Muscle layer of colon (tissue), 2 donors: ENCODE results near the gene NRROS.
"Not testable (repeated sequence)": the region's sequence is repeated elsewhere in the genome, so short reads cannot be mapped to it uniquely, and the experiment has no call there.

Experiments used
- H3K27ac ChIP-seq: one replicate; pipeline ENCODE4 v1.7.0; 2013; ENCODE audit warnings: low read depth, mild to moderate bottlenecking, low read length, moderate library complexity
- H3K27me3 ChIP-seq, 2 donors: one replicate each; pipeline ENCODE4 v1.7.0; 2013; ENCODE audit warnings: low read length in 2 of 2, mild to moderate bottlenecking in 2 of 2; ENCODE audit not compliant: insufficient read depth in 2 of 2, control insufficient read depth in 1 of 2
- H3K36me3 ChIP-seq: one replicate; pipeline ENCODE4 v1.7.0; 2013; ENCODE audit warnings: mild to moderate bottlenecking, low read length; ENCODE audit not compliant: insufficient read depth
- H3K4me1 ChIP-seq: one replicate; pipeline ENCODE4 v1.7.0; 2013; ENCODE audit warnings: mild to moderate bottlenecking, low read length; ENCODE audit not compliant: insufficient read depth
- H3K4me3 ChIP-seq, 2 donors: one replicate each; pipeline ENCODE4 v1.7.0; 2013; ENCODE audit warnings: low read length in 2 of 2, low read depth in 1 of 2, mild to moderate bottlenecking in 1 of 2, moderate library complexity in 1 of 2
- H3K9ac ChIP-seq: one replicate; pipeline ENCODE4 v1.7.0; 2013; ENCODE audit warnings: low read length
- H3K9me3 ChIP-seq: one replicate; pipeline ENCODE4 v1.7.0; 2013; ENCODE audit warnings: mild to moderate bottlenecking, low read length
- donor health status: abdominal sarcoma.
- donor health status: Adenocarcinoma of cecum.

The NRROS gene

GRCh38 chr3:196609805-196610515 is 29.5 kb upstream of the NRROS start:
- Histone ChIP-seq H3K36me3 (no peaks in the 10 kb centered on the region), H3K4me3 (no peak overlapping the region), H3K9me3 (no peaks in the 10 kb centered on the region), H3K9ac (no peak overlapping the region), H3K4me1 (peaks cover 23% of the 10 kb centered on the region), H3K27me3 (no peaks in the 10 kb centered on the region), H3K27ac (no peak overlapping the region)

- H3K27me3 ChIP-seq, result no peaks in the 10 kb centered on the region
- no peak overlapping the region for H3K4me3 ChIP-seq
- H3K4me1 ChIP-seq, result peaks cover 23% of the 10 kb centered on the region
These were observed 27.6 kb upstream of the NRROS start for GRCh38 chr3:196611761-196612483.

GRCh38 chr3:196615234-196615633 is 24.3 kb upstream of the NRROS start:
- H3K27ac ChIP-seq, H3K27me3 ChIP-seq, H3K36me3 ChIP-seq, H3K9ac ChIP-seq, H3K4me3 ChIP-seq, H3K9me3 ChIP-seq: not testable (repeated sequence)
- H3K4me1 ChIP-seq, result peaks cover 26% of the 10 kb centered on the region

More at GRCh38 chr3:196611761-196612483, 27.6 kb upstream of the NRROS start:
- Histone ChIP-seq H3K36me3 (no peaks in the 10 kb centered on the region), H3K9me3 (no peaks in the 10 kb centered on the region), H3K27ac (peak overlapping the region; percentile 35), H3K9ac (no peak overlapping the region)

GRCh38 chr3:196617256-196617655 is 22.2 kb upstream of the NRROS start:
- Histone ChIP-seq H3K27ac (no peak overlapping the region), H3K27me3 (no peaks in the 10 kb centered on the region), H3K36me3 (no peaks in the 10 kb centered on the region), H3K9me3 (no peaks in the 10 kb centered on the region), H3K9ac (no peak overlapping the region), H3K4me1 (peaks cover 20% of the 10 kb centered on the region), H3K4me3 (no peak overlapping the region)

- Histone ChIP-seq H3K27me3 (no peaks in the 10 kb centered on the region), H3K27ac (peak overlapping the region; percentile 78), H3K9ac (no peak overlapping the region), H3K36me3 (no peaks in the 10 kb centered on the region), H3K4me1 (peaks cover 16% of the 10 kb centered on the region), H3K9me3 (no peaks in the 10 kb centered on the region), H3K4me3 (no peak overlapping the region)
These were observed 20.3 kb upstream of the NRROS start for GRCh38 chr3:196619223-196619622.

- H3K4me3 ChIP-seq, H3K27me3 ChIP-seq, H3K9me3 ChIP-seq, H3K36me3 ChIP-seq, H3K9ac ChIP-seq: not testable (repeated sequence)
- Histone ChIP-seq H3K4me1 (peaks cover 16% of the 10 kb centered on the region), H3K27ac (peak overlapping the region; percentile 65)
These were observed 19.9 kb upstream of the NRROS start for GRCh38 chr3:196619627-196620026.

- Histone ChIP-seq H3K9me3 (no peaks in the 10 kb centered on the region), H3K27me3 (no peaks in the 10 kb centered on the region), H3K36me3 (no peaks in the 10 kb centered on the region), H3K4me1 (peaks cover 16% of the 10 kb centered on the region), H3K4me3 (no peak overlapping the region), H3K27ac (peak overlapping the region; percentile 65), H3K9ac (no peak overlapping the region)
These were observed 19.3 kb upstream of the NRROS start for GRCh38 chr3:196620161-196620604.

- no peaks in the 10 kb centered on the region for H3K36me3 ChIP-seq
- H3K4me1 ChIP-seq, result peaks cover 16% of the 10 kb centered on the region
- H3K27me3 ChIP-seq, result no peaks in the 10 kb centered on the region
- H3K4me3 ChIP-seq, result no peak overlapping the region
- H3K9ac ChIP-seq, result no peak overlapping the region
- H3K9me3 ChIP-seq, result no peaks in the 10 kb centered on the region
- peak overlapping the region; percentile 65 for H3K27ac ChIP-seq
These were observed 18.8 kb upstream of the NRROS start for GRCh38 chr3:196620684-196621083.

- no peak overlapping the region for H3K4me3 ChIP-seq
- no peaks in the 10 kb centered on the region for H3K27me3 ChIP-seq
- H3K4me1 ChIP-seq, result peaks cover 16% of the 10 kb centered on the region
- H3K36me3 ChIP-seq, result no peaks in the 10 kb centered on the region
- no peaks in the 10 kb centered on the region for H3K9me3 ChIP-seq
- no peak overlapping the region for H3K27ac ChIP-seq
- no peak overlapping the region for H3K9ac ChIP-seq
These were observed 17.9 kb upstream of the NRROS start for GRCh38 chr3:196621611-196622010.

GRCh38 chr3:196624067-196624790 is 15.3 kb upstream of the NRROS start:
- Histone ChIP-seq H3K4me3 (no peak overlapping the region), H3K36me3 (no peaks in the 10 kb centered on the region), H3K9ac (no peak overlapping the region), H3K4me1 (peaks cover 11% of the 10 kb centered on the region), H3K27ac (no peak overlapping the region), H3K9me3 (no peaks in the 10 kb centered on the region), H3K27me3 (no peaks in the 10 kb centered on the region)

- Histone ChIP-seq H3K27me3 (no peaks in the 10 kb centered on the region), H3K4me3 (no peak overlapping the region), H3K9me3 (no peaks in the 10 kb centered on the region), H3K27ac (no peak overlapping the region), H3K36me3 (no peaks in the 10 kb centered on the region), H3K9ac (no peak overlapping the region), H3K4me1 (peaks cover 7% of the 10 kb centered on the region)
These were observed 14.6 kb upstream of the NRROS start for GRCh38 chr3:196624907-196625306.
